Measurements from ENCODE around the gene VMO1. TPM values are rescaled to one million over a fixed set of nuclear protein-coding genes. Genes with fewer than 3 reads are reported as not detected.

The VMO1 gene
- total and polyA plus RNA-seq, 9 of the 15 experiments (the other 6 are each of a cell fraction or from before 2014, with no cell fraction given) = 0.31 TPM; not detected in 8

DNA sequence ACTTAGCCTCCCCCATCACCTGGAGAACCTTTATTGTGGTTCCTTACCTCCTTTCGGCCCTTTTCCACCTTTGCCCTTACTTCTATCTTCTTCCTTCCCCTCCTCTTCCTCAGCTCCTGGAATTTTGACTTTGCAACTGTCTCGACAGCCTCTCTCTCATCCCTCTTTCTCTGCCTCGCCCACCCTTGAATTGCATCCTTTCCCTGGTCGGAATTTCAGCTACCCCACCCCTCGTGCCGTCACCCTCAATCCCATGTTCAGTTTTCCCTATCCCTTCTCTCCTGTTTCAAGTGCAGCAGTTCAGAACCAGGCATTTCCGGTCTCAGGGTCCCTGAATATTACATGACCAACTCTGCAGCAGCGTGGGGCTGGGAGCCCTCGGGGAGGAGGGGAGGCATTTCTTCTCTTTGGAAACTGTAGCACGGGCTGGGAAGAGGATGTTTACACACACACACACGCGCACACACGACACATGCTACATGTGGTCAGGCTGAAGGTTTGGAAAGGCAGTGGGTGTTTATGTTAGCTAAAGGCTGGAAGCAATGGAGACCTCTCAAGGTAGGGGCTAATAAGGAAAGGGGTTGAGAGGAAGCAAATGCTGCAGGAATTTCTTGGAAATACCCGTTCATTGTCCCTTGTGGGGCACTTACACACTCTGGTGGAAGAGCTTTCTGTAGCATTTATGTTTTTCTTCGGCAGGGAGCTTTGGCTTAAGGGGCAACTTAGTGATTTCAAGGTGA is 47.9 kb upstream of the VMO1 start (continued):
- TF ChIP-seq ZNF780A (CRISPR knock-in tag; IDR thresholded peaks at IDR 0.05) = no peak
- TF ChIP-seq NCOA1 (IDR thresholded peaks at IDR 0.05; ENCODE audit: low read depth) = 0 out of 2 replicates have a peak, but pooled peaks have one; percentile 21

DNA sequence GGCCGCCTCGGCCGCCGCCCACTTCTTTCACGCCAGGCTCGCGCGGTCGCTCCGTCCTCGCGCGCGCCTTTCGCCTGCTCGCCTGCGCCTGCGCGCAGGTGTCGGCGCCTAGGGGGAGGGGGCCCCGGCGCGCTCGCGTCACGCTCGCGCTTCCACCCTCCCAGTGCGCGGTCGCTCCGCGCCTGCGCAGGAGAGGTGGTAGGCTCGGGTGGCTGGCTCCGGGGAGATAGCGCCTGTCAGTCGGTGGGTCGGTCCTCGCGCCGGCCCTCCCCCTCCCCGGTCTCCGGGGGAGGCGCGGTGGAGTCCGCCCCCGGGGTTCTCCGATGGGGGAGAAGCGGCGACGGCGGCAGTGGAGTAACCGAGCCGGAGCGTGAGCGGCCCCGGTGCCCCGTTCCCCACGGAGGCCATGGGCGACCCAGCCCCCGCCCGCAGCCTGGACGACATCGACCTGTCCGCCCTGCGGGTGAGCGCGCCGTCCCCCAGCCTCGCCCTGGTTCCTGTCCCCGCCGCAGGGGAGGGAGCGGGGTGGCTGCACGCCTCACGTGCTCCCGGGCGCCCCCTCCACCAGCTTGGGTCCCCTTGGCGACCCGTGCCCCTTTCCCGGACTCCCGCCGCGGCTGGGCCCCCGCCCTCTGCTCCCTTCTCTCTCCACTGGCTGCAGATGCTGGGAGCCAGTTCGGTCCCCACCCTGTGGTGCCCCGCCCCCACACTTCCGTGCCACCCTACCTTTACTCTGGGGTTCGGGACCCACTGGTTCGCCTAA is 47.2 kb upstream of the VMO1 start, which contains the start of gene MINK1:
Gene MINK1 (plus strand): TSS at position 163 of the 763 bp plus-strand sequence. CDS start 244 bp downstream, at position 407.
- WGBS (ENCODE audit: insufficient coverage, low coverage, missing lambda C conversion rate) = under 1% methylated on average over 33 of the region's 91 CpGs
- Histone ChIP-seq H3K36me3 (ENCODE audit: control insufficient read depth, insufficient read depth, low read length) (peaks cover 14% of the 10 kb centered on the region; the same call in 2 of the 3 replicates), H3K4me3 (peak within 1 kb of the TSS; percentile 81), H3K4me1 (replicated peaks in 1 of 2; ENCODE audit: control insufficient read depth in 2 of 2, insufficient read depth in 2 of 2, low read length in 2 of 2) (peaks cover 25 to 37% of the 10 kb centered on the region in 2 experiments; a peak in 4 of 5 replicates), H3K79me2 (ENCODE audit: control insufficient read depth, insufficient read depth, low read length) (peaks cover 50% of the 10 kb centered on the region), H3K9me1 (ENCODE audit: control insufficient read depth, insufficient read depth, low read length) (no peaks in the 10 kb centered on the region), H3K4me2 (ENCODE audit: insufficient read depth, low read length) (peak within 1 kb of the TSS; percentile 94), H3K27me3 (ENCODE audit: control insufficient read depth in 2 of 2, insufficient read depth in 2 of 2, low read length in 2 of 2) (no peaks in the 10 kb centered on the region), H3K9me3 (replicated peaks; ENCODE audit: control insufficient read depth, insufficient read depth, low read depth, low read length) (no peaks in the 10 kb centered on the region), H4K20me1 (replicated peaks; ENCODE audit: control insufficient read depth, insufficient read depth, low read length) (no peaks in the 10 kb centered on the region), H3K9ac (ENCODE audit: insufficient read depth in 1 of 2, low read depth in 2 of 2, low read length in 2 of 2) (peak within 1 kb of the TSS; percentile 77 to 93), H3K27ac (ENCODE audit: extremely low read depth, low read depth, low read length) (peak within 1 kb of the TSS; percentile 71), H2AFZ (ENCODE audit: low read depth, low read length) (peak within 1 kb of the TSS; percentile 77)
- no TSS peak for BruUV-seq (replicated peaks)
- in situ Hi-C loops (cut with MboI) (no loop called here), intact Hi-C loops (cut with micrococcal nuclease) (loop anchor here (1.0 kb wide), 1 partner anchor 37 kb away; the partner anchor contains the start of gene PSMB6)
- DNase-seq (ENCODE audit: extremely low read depth in 1 of 4, low spot score in 3 of 4) (peak; percentile 96 to 98 (median 98)), ATAC-seq (peak; percentile 86), FAIRE-seq (no peak)
- ChIA-PET POLR2A (interaction anchor here (0.7 kb wide), 1 partner anchor 880 kb away, joined by 3 read pairs; no protein-coding TSS in a partner anchor), CTCF (ENCODE audit: low intra/inter-chr PET ratio) (no interaction called here)
- TF ChIP-seq, protein P1, sequence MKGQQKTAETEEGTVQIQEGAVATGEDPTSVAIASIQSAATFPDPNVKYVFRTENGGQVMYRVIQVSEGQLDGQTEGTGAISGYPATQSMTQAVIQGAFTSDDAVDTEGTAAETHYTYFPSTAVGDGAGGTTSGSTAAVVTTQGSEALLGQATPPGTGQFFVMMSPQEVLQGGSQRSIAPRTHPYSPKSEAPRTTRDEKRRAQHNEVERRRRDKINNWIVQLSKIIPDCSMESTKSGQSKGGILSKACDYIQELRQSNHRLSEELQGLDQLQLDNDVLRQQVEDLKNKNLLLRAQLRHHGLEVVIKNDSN (CRISPR knock-in tag; IDR thresholded peaks at IDR 0.05) = peak; percentile 14; the same call in 1 of the 2 replicates
- TF ChIP-seq KLF13 (tag; IDR thresholded peaks at IDR 0.05; ENCODE audit: borderline replicate concordance, low read depth) = peak; percentile 95; the same call in 1 of the 2 replicates
- TF ChIP-seq HES1 (IDR thresholded peaks at IDR 0.05; ENCODE audit: low read depth) = no peak
- TF ChIP-seq EWSR1 (IDR thresholded peaks at IDR 0.05; ENCODE audit: borderline replicate concordance, low read depth, partially characterized antibody) = no peak
- TF ChIP-seq, protein P2, sequence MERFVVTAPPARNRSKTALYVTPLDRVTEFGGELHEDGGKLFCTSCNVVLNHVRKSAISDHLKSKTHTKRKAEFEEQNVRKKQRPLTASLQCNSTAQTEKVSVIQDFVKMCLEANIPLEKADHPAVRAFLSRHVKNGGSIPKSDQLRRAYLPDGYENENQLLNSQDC (CRISPR knock-in tag; IDR thresholded peaks at IDR 0.05) = no peak
- TF ChIP-seq PML (IDR thresholded peaks at IDR 0.05; ENCODE audit: low read length) = no peak
- TF ChIP-seq CHAMP1 (IDR thresholded peaks at IDR 0.05) = no peak
- TF ChIP-seq ZNF766 (CRISPR knock-in tag; conservative IDR thresholded peaks at IDR 0.05) = no peak
- TF ChIP-seq MYC (IDR thresholded peaks at IDR 0.05; ENCODE audit: low read depth, low read length) = no peak; the same call in none of the 2 replicates
- no peak for TF ChIP-seq MYC (CRISPR knock-in tag; IDR thresholded peaks at IDR 0.05; ENCODE audit: borderline replicate concordance, low read depth)
- TF ChIP-seq KDM1A (IDR thresholded peaks at IDR 0.05) = peak in 1 of 2 experiments; percentile 36; a peak in 1 of 4 replicates
